HS-27A (cell line): Measurements from ENCODE around the gene FAM229A.

Experiments
- DNase-seq: peaks from one replicate; pipeline ENCODE4 v3.0.0-alpha.2; 2012; ENCODE audit warnings: low read depth, missing footprints

FAM229A gene

DNA sequence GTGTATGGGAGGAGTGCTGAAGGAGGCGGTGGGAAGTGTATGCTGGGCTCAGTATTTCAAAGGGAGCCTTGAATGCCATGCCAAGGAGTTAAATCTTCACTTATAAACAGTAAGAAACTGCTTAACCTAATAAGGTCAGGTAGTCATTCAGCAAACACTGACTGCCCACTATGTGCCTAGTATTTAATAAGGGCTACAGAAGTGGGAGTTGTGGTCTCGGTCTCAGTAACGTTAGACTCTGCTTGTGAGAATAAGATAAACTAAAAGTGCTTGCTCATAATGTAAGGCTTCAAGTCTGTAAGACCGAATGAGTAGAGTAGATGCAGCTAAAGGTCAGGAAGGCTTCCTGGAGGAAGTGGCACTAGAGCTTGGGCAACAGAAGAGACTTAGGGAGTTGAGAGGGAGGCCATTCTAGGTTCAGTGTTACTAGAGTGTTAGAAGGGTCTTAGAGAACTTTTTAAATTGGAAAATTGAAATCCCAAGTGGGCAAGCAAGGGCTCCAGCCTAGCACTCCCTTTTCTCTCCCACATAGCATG, 32.3 kb downstream of the FAM229A start:
- no peak for DNase-seq

DNA sequence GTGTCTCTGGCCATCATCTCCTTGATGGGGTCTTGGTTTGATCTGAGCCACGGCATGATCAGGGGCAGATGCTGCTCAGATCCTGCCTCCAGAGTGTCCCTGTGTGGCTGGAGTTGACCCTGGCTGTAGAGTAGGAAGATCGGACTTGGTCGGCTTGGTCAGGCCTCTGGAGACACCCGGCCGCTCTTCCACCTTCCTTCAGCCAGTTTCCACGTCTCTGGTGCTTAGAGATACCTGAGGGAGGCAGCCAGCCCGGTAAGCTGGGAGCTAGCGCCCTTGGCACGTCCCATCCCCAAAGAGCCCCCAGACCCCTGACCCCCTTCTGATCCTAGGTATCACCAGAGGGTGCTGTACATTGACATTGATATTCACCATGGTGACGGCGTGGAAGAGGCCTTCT, 35.1 kb downstream of the FAM229A start:
- DNase-seq = no peak

DNA sequence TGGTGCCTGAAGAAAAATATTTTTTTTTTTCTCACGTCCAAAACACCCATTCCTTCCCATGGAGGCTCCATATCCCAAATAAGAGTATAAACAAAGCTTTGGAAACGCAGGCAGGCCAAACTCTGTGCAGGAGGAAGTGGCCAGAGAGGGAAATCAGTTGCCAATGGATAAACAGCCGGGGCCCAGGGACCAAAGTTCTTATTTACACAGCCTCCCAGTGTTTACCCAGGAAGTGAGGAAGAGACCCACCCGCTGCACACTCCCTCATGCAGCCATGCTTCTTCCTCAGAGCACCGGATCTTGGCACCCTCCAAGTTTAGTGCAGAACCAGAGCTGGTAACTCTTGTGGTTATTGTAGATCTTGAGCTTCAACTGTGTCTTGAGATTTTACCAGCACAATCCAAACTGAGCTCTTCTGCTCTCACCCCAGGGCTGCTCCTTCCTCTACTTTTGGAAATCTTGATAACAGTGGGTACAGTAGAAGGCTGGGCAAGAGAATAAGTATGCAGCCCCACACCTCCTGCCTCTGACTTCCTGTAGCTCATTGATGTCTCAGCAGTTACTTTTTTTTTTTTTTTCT, 40.5 kb downstream of the FAM229A start:
- no peak for DNase-seq

DNA sequence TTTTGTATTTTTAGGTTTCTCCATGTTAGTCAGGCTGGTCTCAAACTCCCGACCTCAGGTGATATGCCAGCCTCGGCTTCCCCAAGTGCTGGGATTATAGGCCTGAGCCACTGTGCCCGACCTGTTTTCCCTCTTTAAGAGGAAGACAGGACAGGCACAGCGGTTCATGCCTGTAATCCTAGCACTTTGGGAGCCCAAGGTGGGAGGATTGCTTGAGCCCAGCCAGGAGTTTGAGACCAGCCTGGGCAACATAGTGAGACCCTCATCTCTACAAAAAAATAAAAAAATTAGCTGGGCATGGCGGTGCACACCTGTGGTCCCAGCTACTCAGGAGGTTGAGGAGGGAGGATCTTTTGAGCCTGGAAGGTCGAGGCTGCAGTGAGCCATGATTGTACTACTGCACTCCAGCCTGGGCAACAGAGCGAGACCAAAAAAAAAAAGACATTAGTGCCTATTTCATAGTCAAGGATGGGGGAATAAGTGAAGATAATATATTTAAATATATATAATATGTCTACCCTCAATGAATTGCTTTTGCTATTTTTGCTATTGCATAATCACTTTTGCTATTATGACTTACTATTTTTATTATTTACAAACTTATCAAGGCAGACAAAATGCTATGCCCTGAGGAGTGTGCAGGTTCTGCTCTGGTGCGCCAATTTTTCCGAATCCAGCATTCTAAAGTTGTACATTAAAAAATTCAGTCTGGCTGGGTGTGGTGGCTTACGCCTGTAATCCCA, 44.0 kb downstream of the FAM229A start:
- DNase-seq = no peak

DNA sequence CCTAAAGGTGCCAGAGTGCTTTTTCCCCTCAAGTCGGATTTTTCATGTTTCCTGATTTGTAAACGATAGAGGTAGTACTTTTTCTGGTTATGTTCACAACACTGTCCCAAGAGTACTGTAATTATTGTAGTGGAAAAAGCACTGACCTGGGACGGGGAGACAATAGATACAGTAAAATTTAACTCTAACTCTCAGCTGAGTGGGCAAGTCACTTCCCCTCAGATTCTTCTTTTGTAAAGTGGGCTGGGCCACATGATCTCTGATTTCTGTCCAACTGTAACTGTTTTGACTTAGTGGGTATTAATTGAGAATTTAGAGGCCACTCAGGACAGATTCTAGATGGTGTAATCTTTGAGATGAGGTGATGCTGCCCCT, 45.4 kb downstream of the FAM229A start:
- DNase-seq = no peak

DNA sequence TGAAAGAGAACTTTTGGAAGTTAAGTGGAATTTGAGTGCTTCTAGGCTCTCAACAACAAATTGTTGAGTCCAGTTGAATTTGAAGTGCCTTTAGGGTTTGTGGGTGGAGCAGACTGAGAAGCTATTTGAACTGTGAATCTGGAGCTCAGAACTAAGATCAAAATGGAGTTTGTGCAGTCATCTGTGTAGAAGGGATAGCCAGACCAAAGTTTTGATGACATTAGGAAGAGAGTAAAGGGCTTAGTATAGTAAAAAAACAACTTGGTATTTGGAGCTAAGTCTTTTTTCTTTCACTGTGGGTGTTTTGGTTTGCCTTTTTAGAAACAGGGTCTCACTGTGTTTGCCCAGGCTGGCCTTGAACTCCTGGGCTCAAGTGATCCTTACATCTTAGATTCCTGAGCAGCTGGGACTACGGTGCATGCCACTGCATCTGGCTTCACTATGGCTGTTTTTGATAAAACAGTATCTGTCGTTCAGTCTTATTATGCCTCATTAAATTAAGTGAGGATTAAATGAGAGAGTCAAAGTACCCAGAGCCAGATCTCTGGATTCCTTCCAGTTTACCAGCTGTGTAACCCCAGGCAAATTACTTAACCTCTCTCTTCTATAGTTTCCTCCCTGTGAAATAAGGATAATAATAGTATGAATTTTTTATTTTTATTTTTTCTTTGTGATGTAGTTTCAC, 50.4 kb downstream of the FAM229A start:
- no peak for DNase-seq
